OCI-LY3 (cell line): ENCODE data around the gene STAP1.

ENCODE experiments used
- H2AFZ ChIP-seq: fragments of 200-600, 300-600 bp; shearing (Covaris generic); 2 replicates; pipeline ENCODE4 v1.6.0; 2014; ENCODE audit warnings: antibody characterized with exemption, low read depth, low read length
- H3K27ac ChIP-seq: fragments of 200-600, 300-600 bp; sonication (generic); 2 replicates; pipeline ENCODE4 v1.5.1; 2014; ENCODE audit warnings: mild to moderate bottlenecking, low read length, moderate library complexity, mixed read lengths
- H3K27me3 ChIP-seq: fragments of 200-600, 300-600 bp; sonication (generic); 2 replicates; pipeline ENCODE4 v1.6.1; 2014; ENCODE audit warnings: low read depth, low read length, mixed read lengths
- H3K36me3 ChIP-seq: fragments of 200-600, 300-600 bp; sonication (generic); replicated peaks from 2 replicates; pipeline ENCODE3; 2014; ENCODE audit warnings: low read depth, low read length, mixed read lengths
- H3K4me1 ChIP-seq: fragments of 300-600, 200-600 bp; sonication (generic); 2 replicates; pipeline ENCODE4 v1.6.1; 2014; ENCODE audit warnings: low read length, mixed read lengths
- H3K4me2 ChIP-seq: fragments of 200-600, 300-600 bp; sonication (generic); 2 replicates; pipeline ENCODE4 v1.6.1; 2014; ENCODE audit warnings: low read length, mixed read lengths
- H3K4me3 ChIP-seq: fragments of 300-600, 200-600 bp; sonication (generic); 2 replicates; pipeline ENCODE4 v1.5.1; 2014; ENCODE audit warnings: antibody characterized with exemption, mild to moderate bottlenecking, low read length, moderate library complexity
- H3K79me2 ChIP-seq: fragments of 300-600, 200-600 bp; shearing (Covaris generic); 2 replicates; pipeline ENCODE4 v1.6.1; 2014; ENCODE audit warnings: mild to moderate bottlenecking, low read length, mixed read lengths
- H3K9ac ChIP-seq: fragments of 300-600, 200-600 bp; shearing (Covaris generic); 2 replicates; pipeline ENCODE4 v1.6.0; 2014; ENCODE audit warnings: mild to moderate bottlenecking, low read length, moderate library complexity
- H3K9me3 ChIP-seq: fragments of 200-600, 300-600 bp; shearing (Covaris generic); 2 replicates; pipeline ENCODE4 v1.6.1; 2014; ENCODE audit warnings: low read length, mixed read lengths; ENCODE audit not compliant: insufficient read depth
- H4K20me1 ChIP-seq: fragments of 200-600, 300-600 bp; sonication (generic); 2 replicates; pipeline ENCODE4 v1.6.1; 2016; ENCODE audit warnings: low read length, mixed read lengths; ENCODE audit not compliant: insufficient read depth
- CTCF ChIP-seq: fragments of 200-600, 300-600 bp; sonication (generic); IDR thresholded peaks from 2 replicates; pipeline ENCODE4 v1.5.1; 2014; ENCODE audit warnings: antibody characterized with exemption, low read length, low read depth
- EZH2phosphoT487 ChIP-seq: fragments of 200-600 bp; shearing (Covaris generic); IDR thresholded peaks from 2 replicates; pipeline ENCODE4 v1.6.1; 2018; ENCODE audit warnings: antibody characterized with exemption, mixed run types, low read depth

STAP1 gene

GRCh38 chr4:67638136-67638535, 79.6 kb downstream of the STAP1 start:
- H3K4me2 ChIP-seq, result no peak overlapping the region
- peaks cover 44% of the 10 kb centered on the region for H3K36me3 ChIP-seq
- H3K27me3 ChIP-seq, result no peaks in the 10 kb centered on the region
- no peaks in the 10 kb centered on the region for H4K20me1 ChIP-seq
- H3K9me3 ChIP-seq, result no peaks in the 10 kb centered on the region
- no peak overlapping the region for H3K4me3 ChIP-seq
- H2AFZ ChIP-seq, result no peak overlapping the region
- H3K79me2 ChIP-seq, result no peaks in the 10 kb centered on the region
- H3K27ac ChIP-seq, result no peak overlapping the region
- H3K9ac ChIP-seq, result no peak overlapping the region
- TF ChIP-seq EZH2phosphoT487 (no peak), CTCF (no peak)
- no peaks in the 10 kb centered on the region for H3K4me1 ChIP-seq

GRCh38 chr4:67651536-67651935, 93.0 kb downstream of the STAP1 start:
- no peaks in the 10 kb centered on the region for H3K4me1 ChIP-seq
- H3K36me3 ChIP-seq, result peaks cover 8% of the 10 kb centered on the region
- no peak overlapping the region for H3K4me2 ChIP-seq
- H3K79me2 ChIP-seq, result no peaks in the 10 kb centered on the region
- no peaks in the 10 kb centered on the region for H4K20me1 ChIP-seq
- no peaks in the 10 kb centered on the region for H3K9me3 ChIP-seq
- no peak overlapping the region for H3K4me3 ChIP-seq
- H3K27me3 ChIP-seq, result no peaks in the 10 kb centered on the region
- no peak overlapping the region for H3K9ac ChIP-seq
- H3K27ac ChIP-seq, result no peak overlapping the region
- H2AFZ ChIP-seq, result no peak overlapping the region
- TF ChIP-seq EZH2phosphoT487 (no peak), CTCF (no peak)
